PC-9 (cell line): ENCODE results near the gene TCF12. TPM values are rescaled to one million over a fixed set of nuclear protein-coding genes. Genes with fewer than 3 reads are reported as not detected.

ENCODE experiments used
- BruUV-seq: library from RNA; stranded (reverse); fragments of 400-500 nt; replicated peaks from 2 replicates; lab custom pipeline; 2021; lab: Mats Ljungman, UMichigan
- CTCF ChIA-PET: fragments of 300-600 bp; sonication (Branson Sonifier 250); formaldehyde crosslinking; loops from one replicate; lab custom pipeline; 2022; ENCODE audit warnings: antibody characterized with exemption; lab: Charles Lee
- POLR2A ChIA-PET: fragments of 300-600 bp; sonication (Branson Sonifier 250); formaldehyde crosslinking; loops from one replicate; lab custom pipeline; 2022; ENCODE audit warnings: antibody characterized with exemption; ENCODE audit not compliant: unreplicated experiment; lab: Charles Lee
- DNase-seq, 2 experiments: peaks; one replicate each; pipeline versions ENCODE4 v3.0.0 to v3.0.0-alpha.2; 2015 to 2022; ENCODE audit warnings: mixed read lengths in 1 of 2
- H2AFZ ChIP-seq: fragments of 200-600 bp; sonication (generic); 2 replicates; pipeline ENCODE4 v1.8.1; 2017; ENCODE audit warnings: antibody characterized with exemption
- H3F3A ChIP-seq: fragments of 200-600 bp; sonication (generic); 2 replicates; pipeline ENCODE4 v1.8.1; 2017; ENCODE audit warnings: antibody characterized with exemption, mild to moderate bottlenecking, low read depth; ENCODE audit not compliant: insufficient read depth
- H3K27ac ChIP-seq: fragments of 200-600 bp; sonication (generic); 2 replicates; pipeline ENCODE4 v1.6.1; 2016; ENCODE audit warnings: mixed run types
- H3K27me3 ChIP-seq: fragments of 200-600 bp; sonication (generic); 2 replicates; pipeline ENCODE4 v1.6.1; 2016; ENCODE audit warnings: low read depth, mixed run types; ENCODE audit not compliant: insufficient read depth
- H3K36me3 ChIP-seq: fragments of 200-600 bp; sonication (generic); 2 replicates; pipeline ENCODE4 v1.6.1; 2016; ENCODE audit warnings: low read depth, mixed run types
- H3K4me1 ChIP-seq: fragments of 200-600 bp; sonication (generic); replicated peaks from 2 replicates; pipeline ENCODE4 v1.6.1; 2016; ENCODE audit warnings: mixed run types; ENCODE audit not compliant: insufficient read depth
- H3K4me2 ChIP-seq: fragments of 200-600 bp; sonication (generic); 2 replicates; pipeline ENCODE4 v1.6.1; 2017; ENCODE audit warnings: mixed run types
- H3K4me3 ChIP-seq: fragments of 200-600 bp; sonication (generic); 2 replicates; pipeline ENCODE4 v1.6.1; 2016; ENCODE audit warnings: mixed run types
- H3K79me2 ChIP-seq: fragments of 200-600 bp; sonication (generic); 2 replicates; pipeline ENCODE4 v1.6.1; 2017; ENCODE audit warnings: low read depth, mixed run types
- H3K9me2 ChIP-seq: fragments of 200-600 bp; sonication (generic); 2 replicates; pipeline ENCODE4 v1.8.1; 2017; ENCODE audit warnings: mild to moderate bottlenecking; ENCODE audit not compliant: insufficient read depth
- H3K9me3 ChIP-seq: fragments of 200-600 bp; sonication (generic); 2 replicates; pipeline ENCODE4 v1.8.1; 2016; ENCODE audit warnings: low read depth; ENCODE audit not compliant: insufficient read depth
- H4K20me1 ChIP-seq: fragments of 200-600 bp; sonication (generic); 2 replicates; pipeline ENCODE4 v1.8.1; 2017; ENCODE audit not compliant: insufficient read depth
- EZH2 ChIP-seq: fragments of 200-600 bp; sonication (generic); IDR thresholded peaks from 2 replicates; pipeline ENCODE4 v1.8.0; 2017; ENCODE audit warnings: antibody characterized with exemption, low read depth
- intact Hi-C: fragments of 100-400 bp; cut with micrococcal nuclease; formaldehyde crosslinking; loops from one replicate; pipeline ENCODE4 v1.10.0; 2022; ENCODE audit not compliant: unreplicated experiment
- total RNA-seq: library from RNA; stranded (reverse); gene quantifications from 2 replicates; pipeline ENCODE4 v1.2.3, GENCODE V29; 2021
- TF ChIP-seq, protein P1 (sequence below): fragments of 200-600 bp; sonication (generic); conservative IDR thresholded peaks from 2 replicates; pipeline ENCODE4 v1.6.1; 2017; ENCODE audit warnings: mixed run types, antibody characterized with exemption, mild to moderate bottlenecking, moderate library complexity

Gene TCF12
- total RNA-seq, 1 experiment from 2014 or later = 60.1 TPM

- POLR2A ChIA-PET = interaction anchor here (0.6 kb wide), 1 partner anchor 16 kb away, joined by 4 read pairs; no protein-coding TSS in a partner anchor
- Histone ChIP-seq H3K27me3 (no peaks in the 10 kb centered on the region), H2AFZ (no peak overlapping the region), H3K79me2 (no peaks in the 10 kb centered on the region), H3K4me2 (no peak overlapping the region), H3K9me2 (no peaks in the 10 kb centered on the region), H3K27ac (no peak overlapping the region), H3K4me3 (no peak overlapping the region), H4K20me1 (no peaks in the 10 kb centered on the region), H3K36me3 (no peaks in the 10 kb centered on the region), H3K4me1 (no peaks in the 10 kb centered on the region), H3K9me3 (no peaks in the 10 kb centered on the region), H3F3A (no peaks in the 10 kb centered on the region)
- TF ChIP-seq, protein P1, sequence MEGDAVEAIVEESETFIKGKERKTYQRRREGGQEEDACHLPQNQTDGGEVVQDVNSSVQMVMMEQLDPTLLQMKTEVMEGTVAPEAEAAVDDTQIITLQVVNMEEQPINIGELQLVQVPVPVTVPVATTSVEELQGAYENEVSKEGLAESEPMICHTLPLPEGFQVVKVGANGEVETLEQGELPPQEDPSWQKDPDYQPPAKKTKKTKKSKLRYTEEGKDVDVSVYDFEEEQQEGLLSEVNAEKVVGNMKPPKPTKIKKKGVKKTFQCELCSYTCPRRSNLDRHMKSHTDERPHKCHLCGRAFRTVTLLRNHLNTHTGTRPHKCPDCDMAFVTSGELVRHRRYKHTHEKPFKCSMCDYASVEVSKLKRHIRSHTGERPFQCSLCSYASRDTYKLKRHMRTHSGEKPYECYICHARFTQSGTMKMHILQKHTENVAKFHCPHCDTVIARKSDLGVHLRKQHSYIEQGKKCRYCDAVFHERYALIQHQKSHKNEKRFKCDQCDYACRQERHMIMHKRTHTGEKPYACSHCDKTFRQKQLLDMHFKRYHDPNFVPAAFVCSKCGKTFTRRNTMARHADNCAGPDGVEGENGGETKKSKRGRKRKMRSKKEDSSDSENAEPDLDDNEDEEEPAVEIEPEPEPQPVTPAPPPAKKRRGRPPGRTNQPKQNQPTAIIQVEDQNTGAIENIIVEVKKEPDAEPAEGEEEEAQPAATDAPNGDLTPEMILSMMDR = no peak
- no peak for TF ChIP-seq EZH2
- no peak for DNase-seq
- CTCF ChIA-PET = no interaction called here
- intact Hi-C loops = no loop called here
- BruUV-seq = no TSS peak
Measured at GRCh38 chr15:57167821-57168395, 249.5 kb downstream of the TCF12 start.

GRCh38 chr15:57169643-57170042 lies 251.2 kb downstream of the TCF12 start:
- Histone ChIP-seq H3K4me1 (no peaks in the 10 kb centered on the region), H3K79me2 (no peaks in the 10 kb centered on the region), H3K27ac (no peak overlapping the region), H3K27me3 (no peaks in the 10 kb centered on the region), H3K4me3 (no peak overlapping the region), H4K20me1 (no peaks in the 10 kb centered on the region), H3K4me2 (no peak overlapping the region), H3K9me2 (no peaks in the 10 kb centered on the region), H2AFZ (no peak overlapping the region), H3K36me3 (no peaks in the 10 kb centered on the region), H3K9me3 (no peaks in the 10 kb centered on the region), H3F3A (no peaks in the 10 kb centered on the region)
- no peak for DNase-seq
- ChIA-PET CTCF (no interaction called here), POLR2A (no interaction called here)
- TF ChIP-seq EZH2 = no peak
- TF ChIP-seq, protein P1 = no peak
- no TSS peak for BruUV-seq
- intact Hi-C loops = no loop called here

GRCh38 chr15:57171426-57171825 lies 253.0 kb downstream of the TCF12 start:
- intact Hi-C loops = no loop called here
- Histone ChIP-seq H3K36me3 (no peaks in the 10 kb centered on the region), H3K79me2 (no peaks in the 10 kb centered on the region), H3K4me1 (no peaks in the 10 kb centered on the region), H3F3A (no peaks in the 10 kb centered on the region), H3K4me2 (no peak overlapping the region), H3K4me3 (no peak overlapping the region), H2AFZ (no peak overlapping the region), H3K27ac (no peak overlapping the region), H3K9me3 (no peaks in the 10 kb centered on the region), H3K9me2 (no peaks in the 10 kb centered on the region), H3K27me3 (no peaks in the 10 kb centered on the region), H4K20me1 (no peaks in the 10 kb centered on the region)
- ChIA-PET POLR2A (no interaction called here), CTCF (no interaction called here)
- BruUV-seq = no TSS peak
- no peak for DNase-seq
- no peak for TF ChIP-seq EZH2
- TF ChIP-seq, protein P1 = no peak
